GM18868 (cell line): Measurements from ENCODE around the gene DPEP2NB.
A peak's percentile ranks its signal among the peaks of the same experiment; 100 is the strongest.
"Not testable (repeated sequence)": the region's sequence is repeated elsewhere in the genome, so short reads cannot be mapped to it uniquely, and the experiment has no call there.

Source experiments
- ATAC-seq: cut with Tn5 transposase; IDR thresholded peaks from one replicate; pipeline ENCODE4 v1.9.1; 2021; ENCODE audit warnings: mild to moderate bottlenecking, moderate library complexity; ENCODE audit not compliant: unreplicated experiment

DPEP2NB gene

GRCh38 chr16:68019167-68019680, 3.5 kb upstream of the DPEP2NB start:
- ATAC-seq: no peak

GRCh38 chr16:68013440-68013839, 2.3 kb downstream of the DPEP2NB start:
- no peak for ATAC-seq

- not testable (repeated sequence) for ATAC-seq
Observed at GRCh38 chr16:68009872-68010271, 5.8 kb downstream of the DPEP2NB start.

GRCh38 chr16:68009157-68009735, 6.5 kb downstream of the DPEP2NB start:
- no peak for ATAC-seq

GRCh38 chr16:68005786-68006286, 9.9 kb downstream of the DPEP2NB start:
- ATAC-seq: no peak

- ATAC-seq: no peak
Observed at GRCh38 chr16:68005211-68005610, 10.5 kb downstream of the DPEP2NB start.

GRCh38 chr16:68003031-68003430, 12.7 kb downstream of the DPEP2NB start:
- ATAC-seq: no peak

GRCh38 chr16:68000450-68000849, 15.3 kb downstream of the DPEP2NB start:
- ATAC-seq: no peak

- ATAC-seq: no peak
Observed at GRCh38 chr16:67999985-68000384, 15.7 kb downstream of the DPEP2NB start.

- ATAC-seq: not testable (repeated sequence)
Observed at GRCh38 chr16:67998779-67999688, 16.7 kb downstream of the DPEP2NB start, which contains the start of gene DPEP2. Gene DPEP2, minus strand, starts transcription at chr16:67999484. Its CDS starts 6,272 bp downstream, at chr16:67993212.

GRCh38 chr16:67998231-67998778, 17.4 kb downstream of the DPEP2NB start:
- ATAC-seq: not testable (repeated sequence)

GRCh38 chr16:67996666-67997065, 19.0 kb downstream of the DPEP2NB start:
- ATAC-seq: no peak

- no peak for ATAC-seq
Observed at GRCh38 chr16:67995423-67995822, 20.3 kb downstream of the DPEP2NB start.

GRCh38 chr16:67994040-67994408, 21.7 kb downstream of the DPEP2NB start:
- not testable (repeated sequence) for ATAC-seq

- ATAC-seq: peak; percentile 63
Observed at GRCh38 chr16:67993207-67994039, 22.3 kb downstream of the DPEP2NB start.

GRCh38 chr16:67992661-67993206, 23.0 kb downstream of the DPEP2NB start:
- no peak for ATAC-seq

GRCh38 chr16:67990018-67990386, 25.7 kb downstream of the DPEP2NB start:
- ATAC-seq: no peak

GRCh38 chr16:67989322-67990017, 26.2 kb downstream of the DPEP2NB start:
- ATAC-seq: peak; percentile 41

- ATAC-seq: no peak
Observed at GRCh38 chr16:67988675-67989074, 27.0 kb downstream of the DPEP2NB start.
